ENCODE measurements around the gene CABLES2.

- TF ChIP-seq POLR2A (IDR thresholded peaks at IDR 0.05) (no peak), CTCF (IDR thresholded peaks at IDR 0.05) (no peak)
These were observed 44.5 kb downstream of the CABLES2 start for GRCh38 chr20:62362590-62362940.

Measured in uterus (tissue), 2 donors.